A673 (cell line): ENCODE data around the gene MAGOH.
"Not testable (repeated sequence)": the region's sequence is repeated elsewhere in the genome, so short reads cannot be mapped to it uniquely, and the experiment has no call there.

ENCODE experiments used
- CTCF ChIP-seq: fragments of 300-800, 200-600 bp; sonication (generic); conservative IDR thresholded peaks from 2 replicates; pipeline ENCODE4 v1.5.1; 2017; ENCODE audit warnings: low read depth, mild to moderate bottlenecking, antibody characterized with exemption, low read length, moderate library complexity, mixed read lengths
- EZH2 ChIP-seq: fragments of 200-600 bp; sonication (generic); IDR thresholded peaks from 2 replicates; pipeline ENCODE4 v1.6.1; 2017; ENCODE audit warnings: borderline replicate concordance, low read depth, mild to moderate bottlenecking, mixed read lengths, antibody characterized with exemption, low read length; ENCODE audit not compliant: poor library complexity, severe bottlenecking

- TF ChIP-seq CTCF, EZH2: not testable (repeated sequence)
These were observed 32.8 kb downstream of the MAGOH start for GRCh38 chr1:53205496-53205895.
